Choroid plexus epithelial cell (primary cell): ENCODE measurements around the gene KPNA3.

Source experiments
- DNase-seq: peaks from one replicate; pipeline ENCODE4 v3.0.0-alpha.2; 2010; ENCODE audit warnings: low read depth
- H3K4me3 ChIP-seq: 2 replicates; pipeline ENCODE4 v1.5.1; 2011; ENCODE audit warnings: low read depth, mild to moderate bottlenecking, control low read depth, low read length, moderate library complexity
- CTCF ChIP-seq: conservative IDR thresholded peaks from 2 replicates; pipeline ENCODE4 v1.5.1; 2011; ENCODE audit warnings: low read depth, mild to moderate bottlenecking, control low read depth, inconsistent platforms, low read length, moderate library complexity

The KPNA3 gene

GRCh38 chr13:49831455-49831854 lies 39.0 kb upstream of the KPNA3 start:
- no peak overlapping the region for H3K4me3 ChIP-seq
- DNase-seq = no peak
- TF ChIP-seq CTCF = no peak

- no peak for DNase-seq
- TF ChIP-seq CTCF = no peak
- H3K4me3 ChIP-seq = no peak overlapping the region
These were observed 38.2 kb upstream of the KPNA3 start for GRCh38 chr13:49830721-49831120.

- TF ChIP-seq CTCF = no peak
- DNase-seq = no peak
- no peak overlapping the region for H3K4me3 ChIP-seq
These were observed 37.2 kb upstream of the KPNA3 start for GRCh38 chr13:49829715-49830114.

GRCh38 chr13:49828453-49828852 lies 36.0 kb upstream of the KPNA3 start:
- H3K4me3 ChIP-seq = no peak overlapping the region
- no peak for DNase-seq
- TF ChIP-seq CTCF = no peak

- no peak for DNase-seq
- TF ChIP-seq CTCF = no peak
- no peak overlapping the region for H3K4me3 ChIP-seq
These were observed 35.4 kb upstream of the KPNA3 start for GRCh38 chr13:49827891-49828290.

DNA sequence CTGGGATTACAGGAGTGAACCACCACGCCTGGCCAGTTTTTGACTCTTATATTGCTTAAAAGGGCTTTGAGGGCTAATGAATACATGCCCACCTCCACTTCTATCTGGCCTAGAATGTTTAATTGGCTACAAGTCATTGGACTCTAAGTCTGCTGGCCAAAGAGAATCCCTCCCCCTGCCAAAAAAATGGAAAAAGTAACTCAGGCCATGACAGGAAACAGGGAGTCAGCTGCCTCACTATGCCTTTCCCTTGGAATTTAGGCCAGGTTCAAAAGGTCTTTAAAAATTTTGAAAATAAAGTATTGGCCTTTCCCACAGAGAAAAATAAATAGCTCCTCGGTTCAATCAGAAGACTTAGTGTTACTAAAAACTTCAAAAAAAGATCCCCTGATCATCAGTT lies 34.9 kb upstream of the KPNA3 start:
- DNase-seq = no peak
- H3K4me3 ChIP-seq = no peak overlapping the region
- no peak for TF ChIP-seq CTCF

- no peak for DNase-seq
- peak; percentile 21 for TF ChIP-seq CTCF
- no peak overlapping the region for H3K4me3 ChIP-seq
These were observed 28.9 kb upstream of the KPNA3 start for GRCh38 chr13:49821216-49822009.
